ENCODE measurements around the gene RGP1.

The RGP1 gene

GRCh38 chr9:35713578-35713977 lies 35.5 kb upstream of the RGP1 start:
- no peaks in the 10 kb centered on the region for H3K9me2 ChIP-seq (replicated peaks; ENCODE audit: control insufficient read depth, low read length)
- no peak for TF ChIP-seq CTCF (IDR thresholded peaks at IDR 0.05; ENCODE audit: low read depth, low read length, poor library complexity, severe bottlenecking)
- TF ChIP-seq EZH2phosphoT487 (IDR thresholded peaks at IDR 0.05; ENCODE audit: borderline replicate concordance, low read length): no peak
- H3K4me2 ChIP-seq (ENCODE audit: low read length): no peak overlapping the region
- H3K9me3 ChIP-seq (ENCODE audit: control insufficient read depth, insufficient read depth, low read length): no peaks in the 10 kb centered on the region
- H4K20me1 ChIP-seq (ENCODE audit: control insufficient read depth, insufficient read depth, low read depth, low read length): no peaks in the 10 kb centered on the region
- H3K27me3 ChIP-seq (ENCODE audit: control insufficient read depth, low read length): no peaks in the 10 kb centered on the region
- H3K27ac ChIP-seq (ENCODE audit: low read depth, low read length): no peak overlapping the region
- H3K36me3 ChIP-seq (ENCODE audit: control insufficient read depth, low read length): peaks cover 89% of the 10 kb centered on the region
- H3F3A ChIP-seq (ENCODE audit: control insufficient read depth, insufficient read depth): no peaks in the 10 kb centered on the region
- H3K4me1 ChIP-seq (ENCODE audit: control insufficient read depth, low read length): no peaks in the 10 kb centered on the region
- no peak overlapping the region for H3K4me3 ChIP-seq (ENCODE audit: low read length)
- no peaks in the 10 kb centered on the region for H3K79me2 ChIP-seq (ENCODE audit: control insufficient read depth, low read length)

- TF ChIP-seq CTCF (IDR thresholded peaks at IDR 0.05; ENCODE audit: low read depth, low read length, poor library complexity, severe bottlenecking): no peak
- no peak overlapping the region for H3K4me2 ChIP-seq (ENCODE audit: low read length)
- H3K4me1 ChIP-seq (ENCODE audit: control insufficient read depth, low read length): no peaks in the 10 kb centered on the region
- no peak overlapping the region for H3K27ac ChIP-seq (ENCODE audit: low read depth, low read length)
- H3F3A ChIP-seq (ENCODE audit: control insufficient read depth, insufficient read depth): no peaks in the 10 kb centered on the region
- no peaks in the 10 kb centered on the region for H3K9me2 ChIP-seq (replicated peaks; ENCODE audit: control insufficient read depth, low read length)
- no peak overlapping the region for H3K4me3 ChIP-seq (ENCODE audit: low read length)
- H3K36me3 ChIP-seq (ENCODE audit: control insufficient read depth, low read length): peaks cover 89% of the 10 kb centered on the region
- no peaks in the 10 kb centered on the region for H4K20me1 ChIP-seq (ENCODE audit: control insufficient read depth, insufficient read depth, low read depth, low read length)
- H3K27me3 ChIP-seq (ENCODE audit: control insufficient read depth, low read length): no peaks in the 10 kb centered on the region
- H3K9me3 ChIP-seq (ENCODE audit: control insufficient read depth, insufficient read depth, low read length): no peaks in the 10 kb centered on the region
- no peaks in the 10 kb centered on the region for H3K79me2 ChIP-seq (ENCODE audit: control insufficient read depth, low read length)
Measured at GRCh38 chr9:35714123-35714522, 35.0 kb upstream of the RGP1 start.

GRCh38 chr9:35714579-35715252 lies 34.4 kb upstream of the RGP1 start:
- H3K4me2 ChIP-seq (ENCODE audit: low read length): no peak overlapping the region
- no peak overlapping the region for H3K27ac ChIP-seq (ENCODE audit: low read depth, low read length)
- TF ChIP-seq CTCF (IDR thresholded peaks at IDR 0.05; ENCODE audit: low read depth, low read length, poor library complexity, severe bottlenecking): no peak
- TF ChIP-seq EZH2phosphoT487 (IDR thresholded peaks at IDR 0.05; ENCODE audit: borderline replicate concordance, low read length): no peak
- no peaks in the 10 kb centered on the region for H3K79me2 ChIP-seq (ENCODE audit: control insufficient read depth, low read length)
- H3K27me3 ChIP-seq (ENCODE audit: control insufficient read depth, low read length): no peaks in the 10 kb centered on the region
- H3K9me2 ChIP-seq (replicated peaks; ENCODE audit: control insufficient read depth, low read length): no peaks in the 10 kb centered on the region
- H3F3A ChIP-seq (ENCODE audit: control insufficient read depth, insufficient read depth): no peaks in the 10 kb centered on the region
- no peaks in the 10 kb centered on the region for H4K20me1 ChIP-seq (ENCODE audit: control insufficient read depth, insufficient read depth, low read depth, low read length)
- H3K9me3 ChIP-seq (ENCODE audit: control insufficient read depth, insufficient read depth, low read length): no peaks in the 10 kb centered on the region
- H3K4me3 ChIP-seq (ENCODE audit: low read length): no peak overlapping the region
- H3K36me3 ChIP-seq (ENCODE audit: control insufficient read depth, low read length): peaks cover 91% of the 10 kb centered on the region
- H3K4me1 ChIP-seq (ENCODE audit: control insufficient read depth, low read length): no peaks in the 10 kb centered on the region

Measured in DOHH2 (cell line).